Kidney glomerular epithelial cell (primary cell): ENCODE measurements around the gene KCNMB3.
A peak's percentile ranks its signal among the peaks of the same experiment; 100 is the strongest.

Experiments
- DNase-seq: peaks from one replicate; lab custom pipeline; 2025; lab: John Stamatoyannopoulos, UW

KCNMB3 gene

GRCh38 chr3:179196098-179196497 is 54.8 kb downstream of the KCNMB3 start:
- peak; percentile 73 for DNase-seq

GRCh38 chr3:179194931-179195330 is 56.0 kb downstream of the KCNMB3 start:
- peak; percentile 24 for DNase-seq
